HG03196 (cell line): Measurements from ENCODE around the gene SATB2.
A peak's percentile ranks its signal among the peaks of the same experiment; 100 is the strongest.

Source experiments
- ATAC-seq: cut with Tn5 transposase; IDR thresholded peaks from one replicate; pipeline ENCODE4 v1.9.1; 2021; ENCODE audit not compliant: unreplicated experiment

The SATB2 gene

DNA sequence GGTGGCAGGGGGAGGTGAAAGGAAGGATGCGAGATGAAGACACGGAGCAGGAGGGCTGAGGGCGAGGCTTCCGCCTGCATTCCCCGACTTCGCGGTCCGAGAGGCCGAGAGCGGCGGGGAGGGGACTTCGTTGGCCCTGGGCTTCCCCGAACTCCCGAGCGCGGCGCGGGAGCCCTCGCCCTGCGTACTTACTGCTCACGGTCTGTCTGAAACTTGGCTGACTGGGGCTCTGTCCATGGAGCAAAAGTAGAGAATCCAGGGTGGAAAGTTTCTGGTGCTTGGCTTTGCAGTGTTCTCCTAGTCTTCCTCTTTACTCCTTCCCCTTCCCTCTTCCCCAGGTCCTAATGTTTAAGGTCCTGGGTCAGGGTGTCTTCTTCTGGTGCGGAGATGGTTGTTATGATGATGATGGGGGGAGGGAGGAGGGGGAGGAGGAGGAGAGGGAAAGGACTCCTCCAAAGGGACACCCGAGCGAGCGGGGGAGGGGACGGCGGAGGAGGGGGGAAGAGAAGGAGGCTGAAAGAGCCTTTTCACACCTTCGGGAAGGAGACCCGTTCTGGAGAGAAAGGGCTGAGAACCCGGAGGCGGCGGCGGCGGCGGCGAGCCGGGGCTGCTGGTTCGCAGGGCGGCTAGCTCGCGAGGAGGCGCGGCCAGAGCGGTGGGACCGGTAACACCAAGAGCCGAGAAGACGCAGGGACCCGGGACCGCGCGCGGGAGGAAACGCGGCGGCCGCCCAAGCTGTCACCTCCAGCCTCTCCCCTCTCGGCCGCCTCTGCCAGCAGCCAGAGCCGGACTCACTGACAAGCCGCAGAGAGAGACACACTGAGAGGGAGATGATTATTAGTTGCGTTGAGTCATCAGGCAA is at the start of gene SATB2:
Gene SATB2, minus strand, starts transcription at position 793 of the 862 bp plus-strand sequence. CDS start 1,902 bp downstream, outside the sequence.
- ATAC-seq: no peak

DNA sequence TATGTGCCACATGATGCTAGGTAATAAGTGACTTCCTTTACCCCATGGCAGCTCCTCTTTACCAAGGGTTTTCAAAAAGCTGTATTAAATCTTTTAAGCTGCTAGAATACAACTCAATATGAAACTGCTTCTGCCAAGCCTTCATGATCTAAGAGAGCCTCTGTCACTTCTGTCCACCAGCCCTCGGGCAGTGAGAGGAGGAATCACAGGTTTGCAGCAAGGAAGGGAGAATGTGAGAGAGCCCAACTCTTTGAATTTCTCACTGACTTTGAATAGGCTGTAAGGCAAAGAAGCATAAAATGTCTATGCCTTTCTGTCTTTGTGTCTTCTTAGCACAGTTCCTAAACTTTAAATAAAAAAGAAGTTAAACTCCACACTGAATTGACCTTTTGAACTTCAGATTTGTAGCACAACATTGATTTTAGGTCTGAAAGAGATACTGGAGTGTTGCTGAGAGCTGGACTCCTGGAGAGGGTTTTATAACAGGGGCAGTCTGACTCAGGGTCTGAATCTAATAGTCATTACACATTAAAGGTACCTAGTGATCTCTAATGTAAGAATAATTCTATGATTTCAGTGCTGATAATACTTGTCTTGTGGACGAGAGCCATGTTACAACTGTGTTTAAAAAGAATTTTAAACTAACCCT is 48.1 kb upstream of the SATB2 start:
- ATAC-seq: no peak

GRCh38 chr2:199503148-199503547 is 45.4 kb upstream of the SATB2 start:
- no peak for ATAC-seq

- no peak for ATAC-seq
These were observed 41.3 kb upstream of the SATB2 start for GRCh38 chr2:199499005-199499404.

DNA sequence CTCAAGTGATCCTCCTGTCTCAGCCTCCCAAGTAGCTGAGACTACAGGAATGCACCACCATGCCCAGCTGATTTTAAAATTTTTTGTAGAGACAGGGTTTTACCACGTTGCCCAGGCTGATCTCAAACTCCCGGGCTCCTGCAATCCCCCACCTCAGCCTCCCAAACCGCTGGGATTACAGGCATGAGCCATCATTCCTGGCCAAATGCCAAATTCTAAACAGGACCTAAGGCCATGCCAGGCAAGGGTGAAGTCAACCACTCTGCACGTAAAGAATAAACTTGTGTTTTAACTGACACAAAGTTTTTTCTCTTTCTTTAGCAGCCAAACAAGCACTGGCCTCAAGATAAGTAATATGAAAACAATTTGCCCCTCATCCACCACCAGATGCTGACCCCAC is 37.4 kb upstream of the SATB2 start:
- ATAC-seq: no peak

- ATAC-seq: no peak
These were observed 32.3 kb upstream of the SATB2 start for GRCh38 chr2:199490049-199490448.

- no peak for ATAC-seq
These were observed 31.1 kb upstream of the SATB2 start for GRCh38 chr2:199488772-199489400.

- peak; percentile 76 for ATAC-seq
These were observed 28.1 kb upstream of the SATB2 start for GRCh38 chr2:199485732-199486335.

DNA sequence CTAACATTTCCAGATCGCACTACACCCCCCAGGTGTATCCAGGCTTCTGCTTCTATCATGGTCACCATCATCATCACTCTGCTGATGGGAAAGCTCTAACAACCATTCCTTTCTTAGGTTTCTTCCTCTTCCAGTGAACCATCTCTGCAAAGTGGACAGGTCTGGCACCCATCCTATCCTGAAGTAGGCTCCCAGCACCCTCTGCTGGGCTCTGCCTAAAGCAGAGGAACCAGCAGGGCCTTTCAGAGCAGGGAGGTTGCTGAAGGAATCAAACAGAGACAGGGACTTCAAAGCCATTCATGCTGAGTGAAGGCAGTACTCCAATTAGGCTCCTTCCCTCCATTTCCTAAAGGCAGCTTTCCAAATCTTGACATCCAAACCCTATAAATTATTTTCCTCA is 27.2 kb upstream of the SATB2 start:
- ATAC-seq: no peak

DNA sequence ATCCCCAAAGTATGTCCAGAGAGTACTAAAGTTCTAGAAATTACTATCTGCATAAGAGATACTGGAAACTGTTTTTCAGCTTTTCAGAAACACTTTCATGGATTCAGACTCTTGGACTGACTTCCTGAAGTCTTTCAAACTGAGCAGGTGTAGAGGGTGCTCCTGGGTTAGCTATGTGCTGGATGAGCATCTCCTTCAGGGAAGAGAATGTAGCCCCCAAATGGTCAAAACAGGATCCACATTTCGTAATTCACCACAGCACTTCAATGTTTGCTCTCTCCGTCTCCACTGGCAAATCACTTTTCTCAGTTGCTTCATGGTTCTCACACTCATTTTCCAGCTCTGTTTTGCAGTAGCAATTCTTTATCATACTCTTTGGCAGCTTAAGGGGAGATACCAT is 23.2 kb upstream of the SATB2 start:
- ATAC-seq: no peak

DNA sequence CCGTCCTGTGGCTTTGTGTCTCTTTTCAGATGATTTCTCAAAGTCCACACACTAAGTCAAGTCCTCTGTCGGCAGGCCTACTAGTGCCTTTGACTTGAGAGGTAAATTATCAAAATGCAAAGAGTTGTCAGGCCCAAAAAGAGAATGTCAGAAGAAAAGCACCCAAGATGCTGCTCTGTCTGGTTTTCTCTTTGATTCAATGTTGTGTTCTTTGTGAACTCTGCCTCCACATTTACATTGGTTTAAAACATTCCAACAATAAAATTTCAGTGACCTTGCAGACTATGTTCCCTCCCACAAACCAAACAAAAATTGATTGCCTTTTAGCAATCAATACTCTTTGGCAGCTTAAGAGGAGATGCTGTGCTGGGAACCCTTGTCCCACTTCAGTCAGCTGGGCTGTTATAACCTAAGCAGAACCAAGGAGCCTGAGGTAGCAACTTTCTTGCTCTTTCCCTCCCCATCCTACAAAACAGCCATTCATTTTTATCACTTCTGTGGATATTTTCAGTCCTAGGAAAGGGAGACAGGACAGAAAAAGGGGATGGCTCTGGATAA is 19.6 kb upstream of the SATB2 start:
- no peak for ATAC-seq

DNA sequence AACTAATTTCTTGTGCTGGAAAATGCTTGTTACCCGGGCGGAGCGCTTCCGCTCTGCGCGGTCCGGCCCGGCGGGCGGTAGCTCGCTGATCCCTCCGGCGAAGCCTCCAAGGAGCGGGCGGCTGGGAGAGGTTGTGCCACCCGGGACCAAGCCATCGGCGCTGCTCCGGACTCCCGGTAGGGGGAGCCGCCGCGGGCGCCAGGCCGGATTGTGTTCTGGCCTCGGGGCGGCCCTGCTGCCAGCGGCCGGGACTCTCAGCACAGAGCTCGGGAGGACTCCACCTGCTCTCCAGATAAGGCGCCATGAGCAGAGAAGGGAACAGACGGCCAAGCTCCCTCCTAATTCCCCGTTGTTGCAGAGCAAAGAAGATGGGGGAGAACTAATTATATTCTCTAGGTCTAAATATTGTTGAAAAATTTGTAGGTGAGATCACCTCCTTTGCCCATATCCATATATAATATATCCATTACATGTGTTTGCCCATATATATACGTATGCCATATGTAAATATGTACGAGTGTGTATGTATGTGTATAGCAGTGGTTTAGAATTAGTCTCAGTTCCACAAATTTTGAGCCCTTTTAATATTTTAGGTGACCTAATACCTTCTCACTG is 13.8 kb upstream of the SATB2 start:
- ATAC-seq: no peak

DNA sequence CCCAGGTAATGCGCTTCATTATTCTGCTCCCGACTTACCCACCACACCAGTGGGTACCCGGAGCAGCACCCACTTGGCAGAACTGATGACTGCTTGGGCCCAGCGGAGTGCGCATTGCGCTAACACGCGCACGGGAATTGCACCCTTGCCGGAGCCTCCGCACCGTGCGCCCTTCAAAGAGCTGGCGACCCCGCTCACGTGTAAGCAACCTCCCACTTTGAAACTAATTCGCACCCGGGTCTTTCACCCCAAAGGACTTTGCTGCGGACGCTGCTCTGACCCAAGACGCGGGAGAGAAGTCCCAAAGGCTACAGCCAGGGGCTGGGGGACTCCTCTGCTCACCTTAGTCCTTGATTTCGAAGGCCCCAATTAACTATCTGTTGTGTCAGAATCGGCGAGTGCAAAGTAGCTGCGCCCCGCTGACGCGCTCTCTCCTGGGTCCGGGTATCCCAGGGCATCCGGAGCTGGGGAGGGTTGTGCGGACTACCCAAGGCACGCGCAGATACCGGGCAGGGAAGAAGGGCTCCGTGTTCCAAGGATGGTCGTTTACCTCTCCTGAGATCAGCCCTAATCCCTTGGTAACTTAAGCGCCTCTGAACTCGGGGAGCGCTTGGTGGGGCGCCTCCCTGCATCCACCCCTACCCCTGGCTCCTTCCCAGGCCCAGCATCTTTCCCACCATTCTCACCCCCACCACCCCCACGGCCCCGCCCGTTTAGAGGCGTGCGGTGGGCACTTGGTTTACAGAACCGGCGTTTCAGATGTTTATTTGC is 13.1 kb upstream of the SATB2 start:
- no peak for ATAC-seq

GRCh38 chr2:199470361-199470671 is 12.6 kb upstream of the SATB2 start:
- no peak for ATAC-seq

- ATAC-seq: no peak
These were observed 12.0 kb upstream of the SATB2 start for GRCh38 chr2:199469514-199470360.

DNA sequence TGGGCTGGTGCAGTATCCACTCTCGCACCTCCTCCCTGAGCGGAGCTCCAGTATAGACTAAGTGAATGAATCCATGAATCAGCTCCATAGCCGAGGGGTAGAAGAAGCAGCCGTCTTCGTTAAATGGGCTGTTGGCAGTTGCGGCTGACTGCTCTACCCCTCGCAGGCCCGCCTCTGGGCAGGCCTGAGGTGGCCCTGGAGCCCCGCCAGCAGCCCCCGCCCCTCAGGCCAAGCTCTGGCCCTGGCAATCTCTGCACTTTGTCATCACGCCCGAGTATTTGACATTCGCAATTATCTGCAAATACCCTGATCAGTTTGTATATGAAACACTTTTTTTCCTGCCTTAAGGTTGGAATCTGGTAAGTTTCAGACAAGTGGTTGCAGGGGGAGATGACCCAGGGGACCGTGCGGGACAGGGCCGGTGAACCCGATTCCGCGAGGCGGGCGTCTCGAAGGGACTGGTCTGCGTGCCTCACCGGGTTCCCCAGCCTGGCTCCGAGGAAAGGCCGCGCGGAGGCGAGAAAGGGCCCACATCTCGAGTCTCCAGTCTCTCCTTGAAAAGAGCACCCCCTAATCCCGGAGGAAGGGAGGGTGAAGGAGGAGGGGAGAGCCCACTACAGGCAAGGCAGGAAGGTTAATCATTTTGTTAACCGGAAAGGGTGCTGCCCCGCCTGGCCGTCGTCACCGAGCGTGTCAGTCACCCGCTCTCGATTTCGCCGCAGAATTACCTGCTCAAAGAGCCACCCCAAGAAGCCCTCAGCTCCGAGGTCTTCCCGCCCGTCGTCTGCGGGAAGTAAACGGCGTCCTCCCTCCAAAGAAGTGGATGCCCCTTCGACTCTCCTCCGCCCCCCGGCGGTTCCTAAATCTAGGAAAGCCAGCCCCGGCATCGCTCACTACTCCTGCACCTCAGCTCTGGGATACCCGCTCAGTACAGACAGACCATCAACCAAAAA is 11.1 kb upstream of the SATB2 start:
- no peak for ATAC-seq

DNA sequence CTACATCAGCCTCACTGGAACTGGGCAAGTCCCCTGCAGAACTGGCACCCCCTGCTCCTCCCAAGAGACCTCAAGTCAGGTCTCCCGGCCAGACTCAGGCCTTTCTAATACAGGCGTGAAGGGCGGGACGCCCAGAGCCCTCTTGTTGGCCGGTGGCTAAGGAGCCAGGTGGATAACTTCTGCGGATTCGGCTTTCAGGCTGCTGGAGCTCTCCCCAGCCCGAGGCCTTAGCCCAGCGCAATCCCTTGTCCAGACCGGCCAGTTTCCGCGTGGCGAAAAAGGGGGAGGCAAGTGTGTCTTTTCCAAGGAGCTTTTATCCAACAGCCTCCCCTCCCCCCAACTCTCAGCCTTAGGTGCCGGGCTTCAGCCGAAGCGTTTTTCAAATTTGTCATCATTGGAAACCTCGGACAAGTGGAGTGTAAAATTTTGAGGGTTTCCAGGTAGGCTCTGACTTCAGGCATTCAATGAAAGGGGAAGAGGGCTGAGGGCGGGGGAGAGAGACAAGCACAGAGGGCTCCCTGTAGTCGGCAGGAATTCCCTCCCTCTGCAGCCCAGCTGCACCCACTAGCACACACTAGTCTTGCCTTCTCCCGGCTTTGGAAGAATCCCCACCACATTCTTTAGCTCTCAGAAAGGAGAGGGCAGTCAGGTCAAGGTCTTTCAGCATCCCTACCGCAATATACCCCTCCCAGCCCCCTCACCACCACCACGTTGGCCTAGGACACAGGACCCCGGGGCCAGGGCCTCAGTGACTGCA is 9.5 kb upstream of the SATB2 start:
- ATAC-seq: no peak

- ATAC-seq: no peak
These were observed 8.9 kb upstream of the SATB2 start for GRCh38 chr2:199466692-199467065.
